ENCODE results near the gene CAPS2.

CAPS2 gene

GRCh38 chr12:75302781-75303180, 27.3 kb downstream of the CAPS2 start:
- DNase-seq (ENCODE audit: insufficient read length) (no peak), FAIRE-seq (no peak)
- TF ChIP-seq POLR2A (IDR thresholded peaks at IDR 0.05; ENCODE audit: low read depth, low read length) = no peak
- no peak for TF ChIP-seq POLR2AphosphoS5 (IDR thresholded peaks at IDR 0.05; ENCODE audit: low read depth, low read length)
- no peak for TF ChIP-seq TAF1 (IDR thresholded peaks at IDR 0.05; ENCODE audit: borderline replicate concordance, low read depth, low read length)

GRCh38 chr12:75302225-75302624, 27.9 kb downstream of the CAPS2 start:
- TF ChIP-seq POLR2A (IDR thresholded peaks at IDR 0.05; ENCODE audit: low read depth, low read length) (no peak), POLR2AphosphoS5 (IDR thresholded peaks at IDR 0.05; ENCODE audit: low read depth, low read length) (no peak), TAF1 (IDR thresholded peaks at IDR 0.05; ENCODE audit: borderline replicate concordance, low read depth, low read length) (no peak)
- DNase-seq (ENCODE audit: insufficient read length) (no peak), FAIRE-seq (peak; percentile 9)

GRCh38 chr12:75294797-75295196, 35.3 kb downstream of the CAPS2 start:
- FAIRE-seq = no peak
- TF ChIP-seq POLR2A (IDR thresholded peaks at IDR 0.05; ENCODE audit: low read depth, low read length) = no peak
- no peak for TF ChIP-seq TAF1 (IDR thresholded peaks at IDR 0.05; ENCODE audit: borderline replicate concordance, low read depth, low read length)
- TF ChIP-seq POLR2AphosphoS5 (IDR thresholded peaks at IDR 0.05; ENCODE audit: low read depth, low read length) = no peak
- DNase-seq (ENCODE audit: insufficient read length) = no peak

GRCh38 chr12:75294336-75294735, 35.8 kb downstream of the CAPS2 start:
- FAIRE-seq (no peak), DNase-seq (ENCODE audit: insufficient read length) (no peak)
- no peak for TF ChIP-seq POLR2AphosphoS5 (IDR thresholded peaks at IDR 0.05; ENCODE audit: low read depth, low read length)
- no peak for TF ChIP-seq POLR2A (IDR thresholded peaks at IDR 0.05; ENCODE audit: low read depth, low read length)
- no peak for TF ChIP-seq TAF1 (IDR thresholded peaks at IDR 0.05; ENCODE audit: borderline replicate concordance, low read depth, low read length)

- no peak for DNase-seq (ENCODE audit: insufficient read length)
- no peak for TF ChIP-seq POLR2A (IDR thresholded peaks at IDR 0.05; ENCODE audit: low read depth, low read length)
- TF ChIP-seq POLR2AphosphoS5 (IDR thresholded peaks at IDR 0.05; ENCODE audit: low read depth, low read length) = no peak
- no peak for TF ChIP-seq TAF1 (IDR thresholded peaks at IDR 0.05; ENCODE audit: borderline replicate concordance, low read depth, low read length)
- FAIRE-seq = no peak
Observed at GRCh38 chr12:75291014-75291413, 39.1 kb downstream of the CAPS2 start.

- DNase-seq (ENCODE audit: insufficient read length) (no peak), FAIRE-seq (no peak)
- TF ChIP-seq POLR2AphosphoS5 (IDR thresholded peaks at IDR 0.05; ENCODE audit: low read depth, low read length) (no peak), TAF1 (IDR thresholded peaks at IDR 0.05; ENCODE audit: borderline replicate concordance, low read depth, low read length) (no peak), POLR2A (IDR thresholded peaks at IDR 0.05; ENCODE audit: low read depth, low read length) (no peak)
Observed at GRCh38 chr12:75289753-75290152, 40.4 kb downstream of the CAPS2 start.

GRCh38 chr12:75288860-75289259, 41.3 kb downstream of the CAPS2 start:
- TF ChIP-seq POLR2A (IDR thresholded peaks at IDR 0.05; ENCODE audit: low read depth, low read length) = no peak
- TF ChIP-seq POLR2AphosphoS5 (IDR thresholded peaks at IDR 0.05; ENCODE audit: low read depth, low read length) = no peak
- TF ChIP-seq TAF1 (IDR thresholded peaks at IDR 0.05; ENCODE audit: borderline replicate concordance, low read depth, low read length) = no peak
- DNase-seq (ENCODE audit: insufficient read length) (no peak), FAIRE-seq (no peak)

- TF ChIP-seq POLR2AphosphoS5 (IDR thresholded peaks at IDR 0.05; ENCODE audit: low read depth, low read length) = no peak
- TF ChIP-seq TAF1 (IDR thresholded peaks at IDR 0.05; ENCODE audit: borderline replicate concordance, low read depth, low read length) = no peak
- TF ChIP-seq POLR2A (IDR thresholded peaks at IDR 0.05; ENCODE audit: low read depth, low read length) = no peak
- no peak for DNase-seq (ENCODE audit: insufficient read length)
- no peak for FAIRE-seq
Observed at GRCh38 chr12:75275702-75276101, 54.4 kb downstream of the CAPS2 start.

- TF ChIP-seq TAF1 (IDR thresholded peaks at IDR 0.05; ENCODE audit: borderline replicate concordance, low read depth, low read length) (no peak), POLR2AphosphoS5 (IDR thresholded peaks at IDR 0.05; ENCODE audit: low read depth, low read length) (no peak), POLR2A (IDR thresholded peaks at IDR 0.05; ENCODE audit: low read depth, low read length) (no peak)
- FAIRE-seq = no peak
- no peak for DNase-seq (ENCODE audit: insufficient read length)
Observed at GRCh38 chr12:75271576-75271975, 58.5 kb downstream of the CAPS2 start.

GRCh38 chr12:75270157-75270556, 60.0 kb downstream of the CAPS2 start:
- TF ChIP-seq TAF1 (IDR thresholded peaks at IDR 0.05; ENCODE audit: borderline replicate concordance, low read depth, low read length) (no peak), POLR2A (IDR thresholded peaks at IDR 0.05; ENCODE audit: low read depth, low read length) (no peak), POLR2AphosphoS5 (IDR thresholded peaks at IDR 0.05; ENCODE audit: low read depth, low read length) (no peak)
- FAIRE-seq (no peak), DNase-seq (ENCODE audit: insufficient read length) (no peak)

- TF ChIP-seq POLR2AphosphoS5 (IDR thresholded peaks at IDR 0.05; ENCODE audit: low read depth, low read length) = no peak
- DNase-seq (ENCODE audit: insufficient read length) = no peak
- no peak for FAIRE-seq
Observed at GRCh38 chr12:75269209-75269608, 60.9 kb downstream of the CAPS2 start.

- DNase-seq (ENCODE audit: insufficient read length) = no peak
- no peak for TF ChIP-seq TAF1 (IDR thresholded peaks at IDR 0.05; ENCODE audit: borderline replicate concordance, low read depth, low read length)
- TF ChIP-seq POLR2AphosphoS5 (IDR thresholded peaks at IDR 0.05; ENCODE audit: low read depth, low read length) = no peak
- no peak for TF ChIP-seq POLR2A (IDR thresholded peaks at IDR 0.05; ENCODE audit: low read depth, low read length)
Observed at GRCh38 chr12:75260316-75260715, 69.8 kb downstream of the CAPS2 start.

GRCh38 chr12:75259143-75259542, 71.0 kb downstream of the CAPS2 start:
- DNase-seq (ENCODE audit: insufficient read length) (no peak), FAIRE-seq (no peak)
- TF ChIP-seq POLR2AphosphoS5 (IDR thresholded peaks at IDR 0.05; ENCODE audit: low read depth, low read length) (no peak), TAF1 (IDR thresholded peaks at IDR 0.05; ENCODE audit: borderline replicate concordance, low read depth, low read length) (no peak), POLR2A (IDR thresholded peaks at IDR 0.05; ENCODE audit: low read depth, low read length) (no peak)

More at GRCh38 chr12:75260316-75260715, 69.8 kb downstream of the CAPS2 start:
- FAIRE-seq = no peak
